ENCODE data around the gene TRAM2.

TRAM2 gene

DNA sequence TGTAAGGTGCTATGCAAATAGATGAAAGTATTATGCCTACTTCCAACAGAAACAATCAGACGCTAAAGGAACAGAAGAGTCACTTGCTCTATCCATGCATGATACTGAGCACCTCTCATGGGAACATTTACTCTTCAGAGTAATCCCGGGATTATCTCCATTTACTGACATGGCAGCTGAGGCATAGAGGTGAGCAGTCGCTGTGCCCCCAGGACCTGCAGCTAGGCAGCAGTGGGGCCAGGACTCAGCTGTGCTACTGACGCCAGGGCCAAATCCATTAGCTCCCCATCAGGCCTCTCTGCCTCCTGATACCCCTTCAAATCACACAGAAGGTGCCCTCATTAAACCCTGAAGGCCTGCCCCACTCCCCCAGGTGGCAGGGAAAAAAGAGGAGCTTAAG lies 51.9 kb downstream of the TRAM2 start:
- DNase-seq, result no peak

DNA sequence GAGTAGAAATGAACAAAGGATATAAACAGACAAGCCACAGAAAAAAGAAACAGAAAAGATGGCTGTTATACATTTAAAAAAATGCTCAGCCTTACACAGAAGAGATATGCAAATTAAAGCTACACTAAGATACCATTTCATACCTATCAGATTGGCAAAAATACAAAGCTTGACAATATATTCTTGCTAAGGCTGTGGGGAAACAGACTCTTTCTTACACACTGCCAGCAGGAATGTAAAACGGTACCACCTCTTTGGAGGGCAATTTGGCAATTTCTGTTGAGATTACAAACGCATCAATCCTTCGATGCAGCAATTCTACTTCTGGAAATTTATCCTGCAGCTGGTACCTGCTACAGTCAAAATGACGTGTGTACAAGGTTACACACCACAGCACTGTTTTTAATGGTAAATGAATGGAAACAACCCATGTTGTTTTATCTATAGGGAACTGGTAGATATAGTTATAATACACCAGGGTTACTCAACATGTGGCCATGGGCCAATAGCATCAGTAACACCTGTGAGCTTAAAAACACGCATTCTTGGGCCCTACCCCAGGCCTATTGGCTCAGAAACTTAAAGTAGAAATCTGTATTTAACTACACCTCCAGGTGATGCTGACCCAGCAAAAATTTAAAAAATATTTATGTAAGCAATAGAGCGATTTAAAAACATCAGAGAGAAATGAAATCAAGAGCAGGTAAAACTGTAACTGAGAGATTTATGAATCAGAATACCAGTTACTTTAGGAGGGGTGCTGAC lies 53.3 kb downstream of the TRAM2 start:
- no peak for DNase-seq

GRCh38 chr6:52522655-52523054 lies 54.2 kb downstream of the TRAM2 start:
- no peak for DNase-seq

DNA sequence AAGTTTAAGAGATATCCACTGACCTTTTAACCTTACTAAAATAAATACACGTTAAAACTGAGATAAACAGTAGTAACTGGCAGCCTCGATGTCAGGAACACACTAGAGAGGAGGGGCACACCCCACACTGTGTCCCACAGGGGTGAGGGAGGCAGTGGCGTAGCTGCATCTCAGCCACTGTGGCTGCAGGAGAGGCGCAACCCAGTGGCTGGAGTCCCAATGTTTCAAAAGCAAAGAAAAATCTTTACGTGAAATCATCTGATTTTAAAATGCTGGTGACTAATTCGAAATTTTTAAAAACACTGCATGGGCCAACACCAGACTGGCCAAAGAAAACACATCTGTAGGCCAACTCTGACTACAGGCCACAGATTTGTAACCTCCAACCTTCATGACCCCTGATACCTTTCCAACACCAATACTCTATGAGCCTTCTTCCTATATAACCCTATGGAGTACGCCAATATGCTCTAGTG lies 54.7 kb downstream of the TRAM2 start:
- DNase-seq, result no peak

DNA sequence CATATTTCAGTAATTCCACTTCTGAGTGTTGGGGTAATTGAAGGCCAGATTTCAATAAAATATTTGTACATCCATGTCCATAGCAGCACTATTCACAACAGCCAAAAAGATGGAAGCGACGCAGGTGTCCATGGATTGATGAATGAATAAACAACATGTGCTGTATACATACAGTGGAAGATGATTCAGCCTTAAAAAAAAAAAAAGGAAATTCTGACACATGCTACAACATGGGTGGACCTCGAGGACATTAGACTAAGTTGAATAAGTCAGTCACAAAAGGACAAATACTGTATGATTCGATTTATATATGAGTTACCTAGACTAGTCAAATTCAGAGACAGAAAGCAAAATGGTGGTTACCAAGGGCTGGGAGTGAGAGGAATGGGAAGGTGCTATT lies 57.2 kb downstream of the TRAM2 start:
- no peak for DNase-seq

GRCh38 chr6:52518279-52518945 lies 58.4 kb downstream of the TRAM2 start:
- no peak for DNase-seq

- peak; percentile 9 to 14 for DNase-seq
Observed at GRCh38 chr6:52517502-52518278, 59.2 kb downstream of the TRAM2 start.

DNA sequence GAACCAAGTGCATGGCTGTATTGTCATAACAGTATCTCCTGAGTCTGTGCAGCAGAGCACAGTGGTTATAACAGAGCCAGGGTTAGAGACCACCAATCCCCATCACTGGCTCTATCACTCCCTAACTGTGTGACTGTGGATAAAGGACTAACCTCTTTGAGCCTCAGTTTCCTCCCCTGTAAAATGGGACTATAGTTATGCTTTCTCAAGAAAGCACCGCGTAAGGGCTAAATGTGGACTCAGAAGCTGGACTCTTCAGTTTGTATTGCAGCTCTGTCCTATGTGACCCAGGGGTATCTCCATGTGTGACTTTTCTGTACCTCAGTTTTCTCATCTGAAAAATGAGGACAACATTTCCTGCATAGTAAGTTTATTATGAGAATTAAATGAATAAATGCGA lies 59.9 kb downstream of the TRAM2 start:
- DNase-seq, result no peak

DNA sequence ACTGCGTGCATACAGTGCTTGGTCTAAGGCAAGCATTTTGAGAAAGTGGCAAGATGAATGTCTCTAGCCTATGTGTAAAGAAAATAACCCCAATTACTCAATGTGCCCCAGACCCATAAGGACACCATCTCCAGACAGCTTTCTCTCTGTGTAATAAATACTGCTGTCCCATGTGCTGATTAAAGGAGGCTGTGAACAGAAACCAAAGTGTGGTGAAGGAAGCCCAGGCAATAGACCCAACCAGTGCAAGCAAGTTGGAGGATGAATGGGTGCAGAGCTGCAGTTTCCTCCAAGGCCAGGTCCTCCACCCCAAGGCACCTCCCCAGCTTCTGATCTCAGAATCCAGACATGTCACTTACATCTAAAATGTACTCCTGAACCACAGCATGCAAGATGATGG lies 60.6 kb downstream of the TRAM2 start:
- DNase-seq, result no peak

DNA sequence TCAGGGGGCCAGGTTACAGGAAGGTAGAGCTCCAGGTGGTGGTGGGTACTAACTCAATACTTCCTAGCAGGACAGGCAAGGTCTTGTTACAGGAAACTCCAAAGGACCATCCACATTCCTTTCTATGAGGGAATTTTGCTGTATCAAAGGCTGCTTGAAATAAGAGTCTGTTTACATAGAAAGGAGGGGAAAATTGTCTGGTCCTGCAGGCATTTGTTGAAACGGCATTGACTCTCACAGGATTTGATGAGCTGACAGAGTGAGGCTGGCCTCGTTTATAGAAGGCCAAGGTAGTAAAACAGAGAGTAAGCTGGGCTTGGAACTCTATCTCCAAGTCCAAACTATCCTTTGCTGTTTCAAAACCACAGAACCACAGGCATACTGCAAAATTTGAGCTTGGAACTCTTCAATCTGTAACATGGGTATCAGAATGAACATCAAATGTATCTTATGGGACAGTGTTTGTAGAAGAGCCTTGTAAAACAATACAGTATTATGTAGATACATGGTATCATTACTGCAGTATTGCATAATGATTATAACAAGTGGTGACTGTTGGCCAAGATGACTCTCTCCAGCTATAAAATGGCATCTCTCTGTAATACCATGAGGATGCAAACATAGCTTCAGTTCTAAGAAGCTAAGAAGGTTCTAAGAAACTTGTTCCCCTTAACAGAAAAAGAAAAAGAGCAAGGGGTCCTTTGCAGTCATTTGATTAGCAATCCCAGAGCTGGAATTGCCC lies 61.5 kb downstream of the TRAM2 start:
- DNase-seq, result no peak

DNA sequence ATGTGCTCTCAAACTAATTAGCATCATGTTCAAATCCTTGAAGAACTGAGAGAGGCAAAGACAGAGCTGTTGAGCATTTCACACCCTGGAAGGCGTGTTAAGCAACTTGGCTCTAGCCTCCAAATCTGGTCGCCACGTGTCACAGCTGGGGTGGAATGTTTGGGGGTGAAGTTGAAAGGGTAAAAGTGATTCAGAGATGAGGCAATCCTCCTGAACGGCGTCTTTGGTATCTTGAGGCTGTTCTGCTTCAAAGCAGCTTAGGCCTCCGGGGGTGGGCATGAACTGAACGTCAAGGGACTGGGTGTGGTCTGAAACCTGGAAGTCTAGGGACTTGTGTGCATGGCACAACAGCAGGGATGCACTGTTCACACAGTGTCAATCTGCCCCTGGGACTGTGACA lies 62.3 kb downstream of the TRAM2 start:
- no peak for DNase-seq

- DNase-seq, result no peak
Observed at GRCh38 chr6:52513896-52514295, 63.0 kb downstream of the TRAM2 start.

DNA sequence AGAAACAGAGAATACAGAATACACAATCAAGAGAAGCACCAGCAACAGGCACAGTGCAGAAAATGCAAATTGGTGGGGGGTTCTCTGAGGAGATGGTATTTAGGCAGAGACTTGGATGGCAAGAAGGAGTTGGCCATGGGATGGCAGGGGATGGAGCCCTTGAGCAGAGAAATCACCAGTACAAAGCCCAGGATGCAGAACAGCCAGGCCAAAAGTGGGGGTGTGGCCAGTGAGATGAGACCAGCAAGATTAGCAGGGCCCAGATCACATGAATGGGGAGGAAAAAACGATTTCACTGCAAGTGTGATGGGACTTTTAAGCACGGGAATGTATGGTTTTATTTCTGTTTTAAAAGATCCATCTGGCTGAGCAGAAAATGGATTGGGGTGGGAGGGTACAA lies 63.4 kb downstream of the TRAM2 start:
- DNase-seq, result no peak

- no peak for DNase-seq
Observed at GRCh38 chr6:52512199-52512598, 64.7 kb downstream of the TRAM2 start.

GRCh38 chr6:52511572-52512151 lies 65.2 kb downstream of the TRAM2 start:
- no peak for DNase-seq

- no peak for DNase-seq
Observed at GRCh38 chr6:52511163-52511562, 65.7 kb downstream of the TRAM2 start.

GRCh38 chr6:52510213-52510562 lies 66.7 kb downstream of the TRAM2 start:
- DNase-seq, result no peak

- DNase-seq, result no peak
Observed at GRCh38 chr6:52509281-52510212, 67.3 kb downstream of the TRAM2 start.

DNA sequence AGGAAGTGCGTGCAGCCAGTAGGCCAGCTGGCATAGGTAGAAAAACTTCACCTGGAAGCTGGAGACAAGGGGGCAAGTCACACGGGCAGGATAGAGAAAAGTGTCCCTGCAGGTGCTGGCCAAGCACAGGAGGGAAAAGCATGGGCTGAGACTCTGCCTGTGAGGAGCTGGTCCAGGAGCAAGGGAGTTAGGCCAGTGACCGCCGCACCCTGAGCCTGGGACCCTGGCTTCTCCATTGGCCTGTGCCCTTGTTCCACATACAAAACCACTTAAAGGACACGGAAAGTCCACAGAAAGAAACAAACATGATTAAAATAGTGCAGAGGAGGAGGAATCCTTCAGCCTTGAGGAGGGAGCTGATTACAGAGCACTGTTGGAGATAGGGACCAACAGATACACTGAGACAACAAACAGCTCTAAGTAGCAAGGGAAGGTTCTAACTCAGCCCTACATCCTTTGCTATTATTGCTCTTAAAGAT lies 68.6 kb downstream of the TRAM2 start:
- DNase-seq, result no peak

DNA sequence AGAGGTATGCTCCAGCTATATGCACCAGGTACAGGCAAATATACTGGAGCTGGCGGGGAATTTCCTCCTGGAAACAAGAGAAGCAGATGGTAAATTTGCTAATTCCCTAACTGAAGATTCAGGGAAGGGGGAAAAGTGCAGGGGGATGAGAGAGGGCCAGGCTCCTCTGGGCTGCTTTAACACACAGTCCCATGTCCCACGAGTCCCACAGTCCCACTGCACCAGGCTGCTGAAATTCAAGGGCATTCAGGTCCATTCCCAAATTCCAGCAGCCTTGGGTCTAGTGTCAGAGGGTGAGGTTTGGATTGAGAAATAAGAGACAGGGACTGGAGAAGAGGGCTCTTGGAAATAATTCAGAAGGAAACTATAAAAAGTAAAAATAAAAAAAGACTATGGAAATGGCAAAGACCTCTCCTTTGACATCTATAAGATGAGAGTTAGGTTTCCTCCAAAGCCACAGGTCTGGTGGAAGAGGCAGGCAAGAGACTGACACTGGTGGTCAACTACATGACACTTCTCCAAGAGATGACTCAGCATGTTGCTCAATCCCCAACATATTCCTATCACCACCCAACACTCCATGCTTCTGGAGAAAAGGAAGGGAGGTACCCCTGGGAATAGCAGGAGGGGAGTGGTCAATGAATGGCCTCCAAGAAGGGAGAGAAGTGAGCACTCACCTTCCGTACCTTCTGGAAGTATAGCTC lies 69.2 kb downstream of the TRAM2 start:
- DNase-seq, result no peak

- DNase-seq, result no peak
Observed at GRCh38 chr6:52506476-52506875, 70.4 kb downstream of the TRAM2 start.

All from activated CD4-positive, alpha-beta T cell treated with anti-CD3 and anti-CD28 coated beads for 4 hours (primary cell).